ENCODE results near the gene SHISAL2A.

The SHISAL2A gene

DNA sequence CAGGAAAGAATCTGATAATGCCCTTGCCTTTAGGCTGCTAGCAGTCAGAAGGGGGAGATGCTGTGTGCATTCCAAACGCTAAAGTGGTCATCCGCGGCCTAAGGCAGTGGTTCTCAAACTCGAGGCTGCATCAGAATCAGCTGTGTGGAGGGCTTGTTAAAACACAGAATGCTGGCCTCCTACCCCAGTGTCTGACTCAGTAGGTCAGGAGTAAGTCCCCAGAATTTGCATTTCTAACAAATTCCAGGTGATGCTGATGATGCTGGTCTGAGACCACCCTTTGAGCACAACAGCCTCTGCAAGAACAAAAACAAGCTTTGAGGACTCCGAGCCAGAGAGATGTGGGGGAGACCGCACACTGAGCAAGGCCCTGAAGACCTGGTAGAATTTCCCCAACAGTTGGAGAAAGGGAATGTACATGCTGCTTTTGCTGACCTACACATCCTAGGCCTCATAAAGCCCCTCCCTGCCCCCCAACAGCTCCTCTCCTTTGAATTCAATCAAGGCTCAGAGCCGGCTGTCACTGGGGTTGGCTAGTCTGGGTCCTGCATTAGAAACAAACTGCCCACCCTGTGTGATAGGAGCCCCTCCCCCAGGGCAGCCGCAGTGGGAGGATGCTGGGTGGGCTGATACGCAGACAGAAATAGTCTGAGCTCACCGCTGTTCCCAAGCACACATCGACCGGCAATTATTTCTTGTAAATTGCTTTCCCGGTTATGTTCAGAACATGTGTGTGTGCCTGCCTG is 27.1 kb downstream of the SHISAL2A start:
- no peak for DNase-seq (ENCODE audit: low read depth)

DNA sequence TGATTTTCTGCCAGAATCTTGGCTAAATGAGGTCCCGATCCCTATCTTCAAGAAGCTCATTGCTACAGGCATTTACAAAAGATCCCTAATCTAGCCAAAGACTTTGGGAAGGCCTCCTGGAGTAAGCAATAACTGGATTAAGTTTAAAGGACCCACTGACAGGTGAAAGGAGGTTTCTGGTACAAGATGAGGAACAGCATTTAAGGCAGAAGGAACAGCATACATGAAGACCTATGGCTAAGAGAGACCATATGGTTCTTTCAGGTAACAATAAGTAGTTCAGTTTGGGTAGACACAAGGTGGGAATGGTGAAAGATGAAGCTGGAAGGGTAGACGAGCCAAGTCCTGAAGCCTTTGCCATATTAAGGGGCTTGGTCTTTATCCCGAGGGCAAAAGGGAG is 27.8 kb downstream of the SHISAL2A start:
- no peak for DNase-seq (ENCODE audit: low read depth)

DNA sequence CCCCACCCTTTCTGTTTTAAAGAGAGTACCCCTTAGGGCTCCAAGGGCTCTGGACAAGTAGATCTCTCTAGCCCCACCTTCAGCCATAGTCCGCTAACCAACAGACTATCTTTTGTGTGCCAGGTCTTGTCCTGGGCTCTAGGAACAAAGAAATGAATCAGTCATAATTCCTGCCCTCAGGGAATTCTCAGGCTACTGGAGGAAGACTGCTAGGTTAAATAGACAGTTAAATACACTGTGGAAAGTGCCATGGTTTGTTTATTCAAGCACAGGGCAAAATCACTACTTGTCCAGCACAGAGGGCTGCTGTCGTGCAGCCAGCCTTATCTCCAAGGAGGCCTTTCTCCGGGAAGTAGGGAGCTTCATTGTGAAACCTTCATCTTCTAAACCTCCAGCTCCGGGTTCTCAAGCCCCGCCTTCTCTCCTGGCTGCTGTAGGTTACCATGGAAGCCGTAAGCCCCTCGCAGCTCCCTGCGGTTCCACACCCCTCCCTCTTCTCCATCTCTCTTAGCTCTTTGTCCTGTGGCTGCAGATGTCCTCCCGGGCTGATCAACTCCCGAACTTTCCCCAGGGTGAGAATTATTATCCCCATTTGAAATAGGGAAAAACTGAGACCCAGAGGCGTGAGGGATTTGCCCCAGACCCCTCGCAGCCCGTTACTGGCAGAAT is 29.8 kb downstream of the SHISAL2A start:
- no peak for DNase-seq (ENCODE audit: low read depth)

DNA sequence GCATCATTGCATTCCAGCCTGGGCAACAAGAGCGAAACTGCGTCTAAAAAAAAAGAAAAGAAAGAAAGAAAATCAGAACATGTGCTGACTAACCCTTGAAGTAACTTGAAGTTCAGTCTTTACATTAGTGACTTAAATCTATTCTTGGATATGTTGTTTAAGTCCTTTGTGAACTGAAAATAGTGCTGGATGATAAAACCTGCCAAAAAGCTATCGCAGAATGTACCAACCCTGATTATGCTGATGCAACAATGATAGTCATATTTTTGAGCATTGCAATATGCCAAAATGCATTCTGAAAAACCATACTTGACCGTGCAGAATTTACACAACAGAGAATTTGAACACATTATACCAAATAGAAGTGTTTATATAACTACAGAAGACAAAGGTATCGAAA is 30.7 kb downstream of the SHISAL2A start:
- DNase-seq (ENCODE audit: low read depth) = no peak

DNA sequence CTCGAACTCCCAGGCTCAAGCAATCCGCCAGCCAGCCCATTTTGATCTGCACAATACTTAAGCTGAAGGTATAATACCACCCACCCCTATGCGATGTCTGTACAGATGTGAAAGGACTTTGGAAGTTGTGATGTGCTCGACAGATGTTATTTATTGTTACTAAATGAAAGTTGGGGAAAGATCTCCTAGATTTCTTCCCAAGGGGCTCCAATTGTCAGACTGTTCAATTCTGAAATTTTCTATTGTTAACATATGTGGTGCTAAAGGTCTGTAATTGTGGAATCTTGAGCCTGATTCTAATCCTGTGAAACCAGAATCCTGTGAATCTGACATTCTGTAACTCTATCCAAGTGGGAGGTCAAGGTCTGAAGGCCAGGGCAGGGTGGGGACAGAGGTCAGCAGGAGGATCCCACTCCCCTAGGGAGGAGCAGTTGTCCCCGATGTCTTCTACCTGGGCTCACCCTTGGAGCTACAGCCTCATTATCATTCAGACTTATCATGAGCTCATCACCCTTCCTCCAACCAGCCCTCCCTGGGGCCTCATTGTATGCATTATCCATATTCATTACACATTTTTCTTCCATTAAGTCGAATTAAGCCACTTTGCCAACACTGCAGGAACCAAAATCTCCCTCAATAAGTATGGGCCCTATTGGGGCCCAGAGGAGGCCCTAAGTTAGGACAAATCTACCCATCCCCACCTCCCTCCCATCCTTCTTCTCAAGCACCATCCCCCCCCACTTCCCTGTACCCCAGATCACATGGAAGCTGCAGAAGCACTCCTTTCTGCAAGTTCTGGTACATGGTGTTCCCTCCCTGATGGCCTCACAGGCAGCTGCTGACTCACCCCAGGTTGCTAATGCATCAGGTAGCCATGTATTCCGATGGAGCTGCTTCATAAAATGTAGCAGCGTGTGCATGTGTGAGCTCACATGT is 32.3 kb downstream of the SHISAL2A start:
- DNase-seq (ENCODE audit: low read depth) = no peak

DNA sequence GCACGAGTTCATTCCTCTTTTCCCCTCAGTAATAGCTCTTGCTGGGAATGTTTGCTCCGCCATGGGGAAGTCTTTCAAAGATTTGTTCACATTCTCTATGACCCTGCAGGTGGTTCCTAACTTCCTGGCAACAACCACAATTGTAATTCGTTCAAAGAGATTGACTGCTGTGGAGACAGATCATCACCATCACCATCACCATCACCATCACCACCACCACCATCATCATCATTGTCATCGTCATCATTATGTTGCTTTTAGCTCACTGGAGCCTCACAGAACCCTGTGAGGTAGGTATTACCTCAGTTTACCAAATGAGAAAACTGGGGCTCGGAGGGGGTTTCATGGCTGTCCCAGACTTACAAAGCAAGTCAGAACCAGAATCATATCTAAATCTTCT is 34.3 kb downstream of the SHISAL2A start:
- no peak for DNase-seq (ENCODE audit: low read depth)

DNA sequence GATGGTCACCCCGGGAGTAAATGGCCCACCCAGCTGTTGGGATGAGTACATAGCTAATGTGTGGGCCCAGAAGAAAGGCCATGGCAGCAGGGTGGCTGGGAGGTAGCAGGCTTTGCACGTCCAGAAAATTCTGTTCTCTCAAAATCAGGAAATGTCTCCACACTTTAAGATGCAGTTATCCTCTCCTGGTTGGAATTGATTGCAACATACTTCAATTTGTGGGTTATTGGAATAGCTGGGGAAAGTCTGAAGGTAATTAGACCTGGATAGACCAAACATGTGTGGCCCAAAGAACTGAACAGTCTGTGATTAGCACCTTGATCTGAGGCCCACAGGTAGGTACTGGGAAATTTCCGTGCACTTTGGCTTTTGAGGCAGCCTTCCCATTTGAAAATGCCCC is 35.0 kb downstream of the SHISAL2A start:
- DNase-seq (ENCODE audit: low read depth) = no peak

DNA sequence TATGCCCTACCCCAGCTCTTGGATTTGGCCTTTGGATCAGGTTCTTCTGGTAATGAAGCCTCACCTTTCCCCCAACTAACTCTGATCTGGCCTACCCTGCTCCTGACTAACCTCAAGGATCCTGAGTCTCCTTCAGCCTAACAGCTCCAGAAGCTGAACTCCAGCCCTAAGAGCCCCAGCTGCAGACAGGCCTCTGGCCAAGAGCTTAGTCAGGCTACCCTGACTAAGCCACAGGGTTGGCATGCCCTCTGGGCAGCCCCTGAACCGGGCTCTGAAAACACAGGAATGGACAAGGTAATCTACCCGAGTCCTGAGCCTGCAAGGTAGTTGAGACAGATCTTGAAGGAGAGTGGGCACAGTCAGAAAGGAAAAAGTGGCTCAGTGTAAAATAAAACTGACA is 35.7 kb downstream of the SHISAL2A start:
- no peak for DNase-seq (ENCODE audit: low read depth)

DNA sequence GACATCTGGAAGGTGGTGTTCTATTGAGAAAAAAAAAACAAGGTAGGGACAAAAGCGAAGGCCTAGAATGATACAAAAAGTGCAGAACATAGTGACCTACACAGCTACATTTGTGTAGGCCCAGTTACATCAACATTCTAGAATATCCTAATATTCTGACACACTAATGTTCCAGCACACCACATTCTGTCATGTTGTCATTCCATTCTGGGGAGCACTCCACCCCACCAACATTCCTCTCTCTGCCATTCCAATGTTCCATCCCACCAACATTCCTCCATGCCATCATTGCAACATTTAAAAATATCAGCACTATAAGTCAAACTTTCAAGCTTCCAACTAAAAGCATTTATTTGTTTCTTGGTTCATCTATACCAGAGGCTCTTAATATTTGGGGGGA is 36.7 kb downstream of the SHISAL2A start:
- DNase-seq (ENCODE audit: low read depth) = no peak

DNA sequence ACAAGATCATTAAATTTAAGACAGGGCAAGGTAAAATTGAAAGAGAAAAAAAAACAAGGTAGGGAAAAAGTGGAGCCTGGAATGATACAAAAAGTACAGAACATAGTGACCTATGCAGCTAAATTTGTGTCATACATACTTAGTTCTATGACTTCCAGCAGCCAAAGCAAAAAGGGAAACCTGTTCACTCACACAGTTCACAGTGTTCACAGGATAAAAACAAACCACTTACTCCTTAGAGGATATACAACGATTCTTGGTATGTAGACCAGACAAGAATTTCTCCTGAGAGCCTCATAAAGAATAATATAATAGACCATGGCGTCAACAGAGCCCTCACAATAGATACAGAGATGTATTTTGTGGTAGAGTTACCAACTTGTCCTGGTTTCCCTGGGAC is 37.6 kb downstream of the SHISAL2A start:
- no peak for DNase-seq (ENCODE audit: low read depth)

DNA sequence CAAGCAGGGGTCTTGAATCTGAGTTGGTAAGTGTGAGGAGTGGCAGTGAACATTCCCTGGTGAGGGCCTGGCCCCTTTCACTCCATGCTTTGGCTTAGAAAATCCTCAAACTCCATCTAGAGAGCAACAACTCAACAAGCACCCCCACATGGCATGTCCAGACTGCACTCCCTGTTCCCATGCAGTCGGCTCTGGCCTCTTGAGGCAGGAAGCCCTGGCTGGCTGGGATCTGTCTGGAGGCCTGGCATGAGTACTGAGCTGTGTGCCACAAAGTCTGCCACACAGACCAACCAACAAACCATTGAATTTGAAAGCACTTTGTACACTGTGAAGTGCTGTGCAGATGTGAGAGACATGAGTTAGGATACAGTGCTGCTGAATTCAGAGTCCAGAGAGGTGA is 40.0 kb downstream of the SHISAL2A start:
- no peak for DNase-seq (ENCODE audit: low read depth)

DNA sequence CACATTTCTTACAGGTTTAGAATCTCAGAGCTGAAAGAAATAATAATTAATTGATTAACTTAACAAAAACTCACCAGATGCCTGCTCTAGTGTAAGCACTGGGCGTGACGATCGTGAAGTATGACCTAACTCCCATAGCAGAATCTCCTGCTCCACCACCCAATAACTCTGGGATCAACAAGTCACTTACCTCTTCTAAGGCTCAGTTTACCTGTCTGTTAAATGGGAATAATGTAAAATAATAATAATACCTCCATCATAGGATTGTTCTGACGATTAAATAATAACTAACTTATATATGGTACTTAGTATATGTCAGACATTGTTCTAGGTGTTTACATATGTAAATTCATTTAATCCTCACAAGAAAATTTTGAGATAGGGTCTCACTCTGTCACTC is 40.5 kb downstream of the SHISAL2A start:
- DNase-seq (ENCODE audit: low read depth) = no peak

DNA sequence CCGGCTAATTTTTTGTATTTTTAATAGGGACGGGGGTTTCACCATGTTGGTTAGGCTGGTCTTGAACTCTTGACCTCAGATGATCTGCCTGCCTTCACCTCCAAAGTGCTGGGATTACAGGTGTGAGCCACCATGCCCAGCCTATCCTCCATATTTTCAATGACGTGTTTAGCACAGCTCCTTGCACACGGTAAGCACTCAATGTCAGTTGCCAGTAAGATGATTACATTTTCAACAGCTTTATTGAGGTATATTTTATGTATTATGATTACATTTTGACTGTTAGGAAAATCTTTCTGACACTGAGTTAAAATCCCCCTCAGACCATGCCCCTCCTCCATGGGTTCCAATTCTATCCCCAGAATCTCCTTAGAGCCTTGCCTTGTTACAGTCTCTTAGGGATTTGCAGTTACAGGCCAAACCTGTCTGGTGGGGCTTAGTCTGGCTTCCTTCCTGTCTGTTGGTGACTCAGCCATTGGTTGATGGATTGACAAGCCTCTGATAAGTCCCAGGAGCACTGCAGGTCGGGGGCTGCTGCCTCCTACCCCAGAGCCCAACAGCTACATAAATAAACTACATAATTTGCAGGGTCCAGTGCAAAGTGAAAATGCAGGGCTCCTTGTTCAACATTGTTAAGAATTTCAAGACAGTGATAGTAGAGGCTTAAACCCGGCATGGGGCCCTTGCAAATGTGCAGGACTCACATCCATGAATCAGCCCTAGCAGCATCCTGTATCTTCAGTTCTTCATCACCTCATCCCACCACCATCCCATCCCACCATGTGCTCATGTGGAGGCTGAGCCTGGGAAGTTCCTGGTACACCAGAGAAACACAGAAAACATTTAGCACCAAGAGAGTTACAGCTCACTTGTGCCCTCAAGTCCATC is 41.8 kb downstream of the SHISAL2A start:
- DNase-seq (ENCODE audit: low read depth) = no peak

DNA sequence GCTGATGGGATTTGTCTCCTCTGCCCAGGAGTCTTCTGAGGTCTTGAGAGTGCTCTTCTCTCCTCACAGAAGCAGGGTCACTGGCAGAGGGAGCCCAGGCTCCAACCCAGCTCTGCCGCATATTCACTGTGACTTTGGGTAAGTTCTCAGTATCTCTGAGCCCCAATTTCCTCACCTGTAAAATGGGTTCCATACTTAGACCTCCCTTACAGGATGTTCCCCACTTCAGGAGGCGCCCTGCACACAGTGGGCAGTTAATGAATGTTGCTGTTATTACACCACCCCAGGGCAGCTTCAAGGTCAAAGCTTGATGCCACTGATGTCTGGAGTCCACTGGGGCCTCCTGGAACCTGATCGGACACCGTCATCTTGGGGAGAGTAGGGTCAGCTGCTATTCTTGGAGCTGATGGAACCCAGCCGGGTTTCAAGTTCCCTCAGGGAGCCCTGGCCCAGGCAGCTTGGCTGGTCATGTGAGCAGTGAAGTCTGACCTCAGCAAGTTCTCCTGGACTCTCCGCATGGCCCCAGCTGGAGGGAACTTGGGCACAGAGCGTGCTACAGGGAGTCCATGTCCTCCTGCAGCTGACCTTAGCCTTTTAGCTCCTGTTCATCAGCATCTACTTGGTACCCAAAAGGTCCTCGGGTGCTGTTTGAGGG is 43.4 kb downstream of the SHISAL2A start:
- no peak for DNase-seq (ENCODE audit: low read depth)

DNA sequence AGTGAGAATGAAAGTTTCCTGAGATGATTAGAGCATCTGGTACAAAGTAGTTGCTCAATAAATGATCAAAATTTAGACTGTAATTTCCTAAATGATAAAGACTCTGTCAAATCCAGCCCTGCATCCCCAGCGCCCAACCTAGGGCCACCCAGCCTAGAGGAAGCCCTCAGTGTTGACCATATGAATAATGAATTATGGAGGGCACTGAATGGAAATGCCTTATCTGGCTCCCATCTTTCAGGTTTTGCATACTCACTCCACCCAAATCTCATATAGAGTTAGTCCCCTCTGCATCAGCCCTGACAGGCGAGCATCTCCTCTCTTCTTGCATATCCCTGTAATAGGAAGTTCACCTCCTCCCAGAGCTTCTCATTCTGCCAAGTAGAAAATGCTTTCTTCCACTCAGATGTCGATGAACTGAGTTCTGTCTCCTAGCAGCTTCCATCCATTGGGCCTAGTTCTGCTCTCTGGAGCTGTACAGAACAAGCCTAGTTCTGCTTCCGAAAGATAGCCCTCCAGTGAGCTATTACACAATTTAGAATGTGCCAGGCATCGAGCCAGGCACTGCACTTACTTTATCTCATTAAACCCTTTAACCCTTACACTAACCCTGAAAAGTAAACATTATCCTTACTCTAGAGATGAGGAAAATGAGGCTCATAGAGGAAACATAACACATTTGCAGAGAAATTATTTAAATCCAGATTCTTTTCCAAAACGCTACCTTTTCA is 44.3 kb downstream of the SHISAL2A start:
- no peak for DNase-seq (ENCODE audit: low read depth)

DNA sequence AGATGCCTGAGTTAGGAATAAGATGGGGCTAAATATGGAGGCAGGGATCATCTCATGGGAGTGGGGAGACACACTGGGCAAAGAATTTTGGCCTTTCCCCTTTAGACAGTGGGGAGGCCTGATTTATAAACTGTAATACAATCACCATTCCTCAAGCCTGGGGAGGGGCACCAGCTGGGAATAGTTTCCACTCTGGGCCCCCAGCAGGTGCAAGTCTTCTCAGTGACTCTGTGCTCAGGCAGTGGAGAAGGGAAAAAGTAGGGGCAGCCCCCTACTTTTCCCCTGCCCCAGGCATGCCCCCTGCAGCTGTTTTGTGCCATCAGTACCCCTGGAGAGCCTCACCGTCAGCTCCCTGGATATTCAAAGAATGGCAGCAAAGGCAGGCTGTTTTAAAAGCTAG is 46.1 kb downstream of the SHISAL2A start:
- no peak for DNase-seq (ENCODE audit: low read depth)

DNA sequence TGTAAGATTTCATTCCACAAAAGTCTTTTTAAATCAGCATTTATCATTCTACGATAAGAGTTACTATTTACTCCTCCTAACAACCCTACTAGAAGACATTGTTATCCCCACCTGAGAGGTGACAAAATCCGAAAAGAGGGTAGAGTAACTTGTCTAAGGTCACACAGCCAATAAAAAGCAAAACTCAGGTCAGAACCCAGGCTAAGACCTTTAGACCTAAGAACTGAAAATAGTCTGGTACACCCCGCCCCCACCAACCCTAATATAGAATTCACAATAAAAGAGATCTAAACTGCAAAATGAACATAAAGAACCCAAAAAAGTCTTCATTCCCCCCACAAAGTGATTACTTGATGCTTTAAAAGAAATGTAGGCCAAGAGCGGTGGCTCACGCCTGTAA is 46.5 kb downstream of the SHISAL2A start:
- no peak for DNase-seq (ENCODE audit: low read depth)

DNA sequence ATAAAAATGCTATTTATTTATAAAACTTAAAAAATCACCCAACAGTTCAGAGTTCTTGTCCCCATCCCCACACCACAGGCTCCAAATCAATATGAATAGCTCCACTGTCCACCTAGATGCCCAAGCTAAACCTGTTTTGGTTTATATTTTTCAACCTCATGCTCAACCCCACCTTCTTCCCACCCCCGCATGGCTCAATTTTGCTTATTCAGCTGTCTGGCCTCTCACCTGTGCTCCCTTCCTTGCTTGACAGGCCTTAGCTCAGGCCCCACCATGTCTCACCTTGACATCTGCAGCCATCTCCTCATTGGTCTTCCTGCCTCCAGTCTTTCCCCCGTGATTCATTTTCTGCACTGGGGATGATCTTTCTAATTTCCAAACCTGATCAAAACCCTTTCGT is 47.4 kb downstream of the SHISAL2A start:
- no peak for DNase-seq (ENCODE audit: low read depth)

DNA sequence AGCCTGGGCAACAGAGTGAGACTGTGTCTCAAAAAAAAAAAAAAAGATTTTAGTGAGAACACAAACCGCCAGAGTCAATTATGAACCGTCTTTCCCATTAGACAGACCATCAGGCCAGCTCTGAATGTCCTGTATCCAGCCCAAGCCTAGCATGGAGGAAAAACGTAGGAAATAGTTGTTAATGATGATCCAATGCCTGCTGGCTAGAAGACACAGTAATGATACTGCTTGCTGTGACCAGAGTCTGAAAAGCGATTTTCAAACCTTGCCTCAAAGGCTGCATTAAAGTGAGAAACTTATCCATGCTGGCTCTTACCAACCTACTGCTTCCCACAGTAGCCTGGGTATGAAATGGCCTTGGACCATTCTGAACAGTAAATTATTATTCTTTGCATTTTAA is 48.2 kb downstream of the SHISAL2A start:
- no peak for DNase-seq (ENCODE audit: low read depth)

DNA sequence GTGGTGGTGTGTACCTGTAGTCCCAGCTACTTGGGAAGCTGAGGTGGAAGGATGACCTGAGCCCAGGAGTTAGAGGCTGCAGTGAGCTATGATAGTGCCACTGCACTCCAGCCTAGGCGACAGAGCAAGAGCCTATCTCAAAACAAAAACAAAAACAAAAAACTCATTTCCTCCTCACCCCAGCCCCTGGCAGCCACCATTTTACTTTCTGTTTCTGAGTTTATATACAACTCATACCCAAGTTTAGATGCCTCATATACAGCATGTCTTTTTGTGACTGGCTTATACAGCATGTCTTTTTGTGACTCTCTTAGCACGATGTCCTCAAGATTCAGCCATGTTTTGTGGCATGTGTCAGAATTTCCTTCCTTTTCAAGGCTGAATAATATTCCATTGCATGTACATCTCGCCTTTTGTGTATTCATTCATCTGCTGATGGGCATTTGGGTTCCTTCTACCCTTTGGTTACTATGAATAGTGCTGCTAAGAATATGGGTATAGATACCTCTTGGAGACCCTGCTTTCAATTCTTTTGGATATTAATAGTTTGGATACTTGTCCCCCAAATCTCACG is 50.5 kb downstream of the SHISAL2A start:
- DNase-seq (ENCODE audit: low read depth) = no peak

All from activated T-helper 1 cell treated with Interleukin-2 at 50 U/mL for 16 hours (primary cell).